Measurements from ENCODE around the gene ABHD12.
"Not testable (repeated sequence)": the region's sequence is repeated elsewhere in the genome, so short reads cannot be mapped to it uniquely, and the experiment has no call there.

Gene ABHD12

GRCh38 chr20:25320035-25320800, 70.4 kb downstream of the ABHD12 start:
- DNase-seq: no peak

- no peak for DNase-seq
Measured at GRCh38 chr20:25319241-25320034, 71.2 kb downstream of the ABHD12 start.

GRCh38 chr20:25318471-25319240, 72.0 kb downstream of the ABHD12 start:
- DNase-seq: no peak

- DNase-seq: no peak
Measured at GRCh38 chr20:25317351-25318075, 73.1 kb downstream of the ABHD12 start.

- no peak for DNase-seq
Measured at GRCh38 chr20:25316506-25317190, 74.0 kb downstream of the ABHD12 start.

- DNase-seq: peak; percentile 11
Measured at GRCh38 chr20:25315418-25316210, 75.0 kb downstream of the ABHD12 start.

GRCh38 chr20:25314497-25315417, 75.9 kb downstream of the ABHD12 start:
- DNase-seq: no peak

- DNase-seq: no peak
Measured at GRCh38 chr20:25313593-25313992, 77.0 kb downstream of the ABHD12 start.

GRCh38 chr20:25312716-25313115, 77.9 kb downstream of the ABHD12 start:
- DNase-seq: not testable (repeated sequence)

- DNase-seq: peak; percentile 94
Measured at GRCh38 chr20:25310921-25311728, 79.5 kb downstream of the ABHD12 start.

GRCh38 chr20:25310268-25310920, 80.2 kb downstream of the ABHD12 start:
- peak; percentile 83 for DNase-seq

GRCh38 chr20:25309395-25310267, 81.0 kb downstream of the ABHD12 start:
- DNase-seq: peak; percentile 37

- peak; percentile 41 for DNase-seq
Measured at GRCh38 chr20:25308671-25309394, 81.8 kb downstream of the ABHD12 start.

- DNase-seq: no peak
Measured at GRCh38 chr20:25308083-25308491, 82.5 kb downstream of the ABHD12 start.

- no peak for DNase-seq
Measured at GRCh38 chr20:25306991-25307903, 83.4 kb downstream of the ABHD12 start.

All from fibroblast of upper back skin (primary cell).